Stimulated activated naive B cell treated with anti-CD40 and anti-IgM and Interleukin-4, amounts not matched to agents 10 μg/mL and 1 μg/mL and 100 μg/mL, for 72 hours (primary cell): ENCODE data around the gene HAX1.
A peak's percentile ranks its signal among the peaks of the same experiment; 100 is the strongest.
"Not testable (repeated sequence)": the region's sequence is repeated elsewhere in the genome, so short reads cannot be mapped to it uniquely, and the experiment has no call there.

Source experiments
- ATAC-seq, 2 donors: fragments of 150-1000 bp; cut with Tn5 transposase; replicated peaks; 2 replicates each; pipeline ENCODE4 v1.10.0; 2021; ENCODE audit warnings: moderate library complexity in 1 of 2
- DNase-seq: peaks from one replicate; pipeline ENCODE4 v3.0.0; 2021
- H3K27ac Mint-ChIP-seq: one replicate; pipeline ENCODE4 v1.8.0; 2022; ENCODE audit warnings: mild to moderate bottlenecking, mixed read lengths
- H3K27me3 Mint-ChIP-seq, 2 donors: one replicate each; pipeline ENCODE4 v1.8.0; 2022; ENCODE audit warnings: mixed read lengths in 2 of 2
- H3K36me3 Mint-ChIP-seq, 2 donors: one replicate each; pipeline ENCODE4 v1.8.0; 2022; ENCODE audit warnings: mixed read lengths in 2 of 2, mild to moderate bottlenecking in 1 of 2
- H3K4me1 Mint-ChIP-seq, 2 donors: one replicate each; pipeline ENCODE4 v1.8.0; 2022; ENCODE audit warnings: mixed read lengths in 2 of 2, mild to moderate bottlenecking in 1 of 2
- H3K4me3 Mint-ChIP-seq, 2 donors: one replicate each; pipeline ENCODE4 v1.8.0; 2022; ENCODE audit warnings: mild to moderate bottlenecking in 2 of 2, mixed read lengths in 2 of 2, moderate library complexity in 1 of 2
- H3K9me3 Mint-ChIP-seq, 2 donors: one replicate each; pipeline ENCODE4 v1.8.0; 2022; ENCODE audit warnings: mixed read lengths in 2 of 2, mild to moderate bottlenecking in 1 of 2

The HAX1 gene

GRCh38 chr1:154258784-154259183, 13.6 kb upstream of the HAX1 start:
- DNase-seq (no peak), ATAC-seq (no peak)
- Mint-ChIP-seq H3K27ac (peak overlapping the region; percentile 42), H3K4me1 (peaks cover 3 to 5% of the 10 kb centered on the region in 2 donors), H3K9me3 (no peaks in the 10 kb centered on the region), H3K27me3 (no peaks in the 10 kb centered on the region), H3K36me3 (peaks cover 49 to 75% of the 10 kb centered on the region in 2 donors), H3K4me3 (no peak overlapping the region)

- Mint-ChIP-seq H3K36me3 (peaks cover 42 to 72% of the 10 kb centered on the region in 2 donors), H3K4me1 (peaks cover 7 to 12% of the 10 kb centered on the region in 2 donors), H3K27me3 (no peaks in the 10 kb centered on the region), H3K4me3 (no peak overlapping the region), H3K9me3 (no peaks in the 10 kb centered on the region), H3K27ac (no peak overlapping the region)
- ATAC-seq (no peak), DNase-seq (no peak)
These were observed 12.3 kb upstream of the HAX1 start for GRCh38 chr1:154260127-154260526.

DNA sequence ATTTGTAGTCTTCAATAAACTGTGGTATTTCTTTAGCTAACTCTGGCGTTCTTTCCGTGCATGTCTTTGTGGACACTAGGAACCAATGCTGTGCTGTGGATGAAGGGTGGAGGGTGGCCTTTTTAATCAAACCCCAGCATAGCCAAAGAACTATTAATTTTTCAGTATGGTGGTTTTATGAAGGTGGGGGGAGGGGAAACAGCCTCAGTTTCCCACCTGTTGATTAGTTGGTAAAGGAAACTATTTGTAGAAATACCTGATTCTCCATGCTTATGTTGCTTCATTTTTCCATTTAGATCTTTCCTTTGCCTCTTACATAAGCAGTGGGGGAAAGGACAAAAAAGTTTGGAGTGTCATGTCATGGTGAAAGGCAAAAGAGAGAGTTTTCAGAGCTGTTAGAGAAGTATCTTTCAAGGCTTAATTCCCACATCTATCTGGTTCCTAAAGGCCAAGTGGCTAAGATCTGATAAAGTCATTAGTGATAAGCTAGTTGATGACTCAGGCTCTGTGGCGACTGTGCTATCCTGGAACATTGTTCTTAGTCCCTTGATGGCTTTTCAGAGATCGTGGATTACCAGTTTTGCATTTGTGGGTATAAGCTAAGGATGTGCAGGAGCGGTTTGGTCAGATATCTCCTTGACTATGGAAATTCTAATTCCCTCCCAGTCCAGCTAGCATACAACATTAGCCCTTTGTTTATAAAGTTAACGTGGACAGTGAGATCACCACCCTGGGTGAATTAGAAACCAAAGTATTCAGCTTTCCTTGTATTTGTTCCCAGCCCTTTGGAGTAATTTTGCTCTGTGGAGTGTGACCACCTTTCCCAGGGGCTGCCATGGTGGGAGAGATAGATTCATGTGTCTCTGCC, 8.7 kb upstream of the HAX1 start:
- H3K27me3 Mint-ChIP-seq, result no peaks in the 10 kb centered on the region
- DNase-seq (no peak), ATAC-seq (no peak)
- no peak overlapping the region for H3K4me3 Mint-ChIP-seq
- peaks cover 9 to 18% of the 10 kb centered on the region in 2 donors for H3K4me1 Mint-ChIP-seq
- H3K9me3 Mint-ChIP-seq, result no peaks in the 10 kb centered on the region
- peak overlapping the region; percentile 53 for H3K27ac Mint-ChIP-seq
- H3K36me3 Mint-ChIP-seq, result peaks cover 35 to 65% of the 10 kb centered on the region in 2 donors

- peaks cover 42 to 69% of the 10 kb centered on the region in 2 donors for H3K36me3 Mint-ChIP-seq
- ATAC-seq (no peak), DNase-seq (no peak)
- H3K27ac Mint-ChIP-seq, result peak overlapping the region; percentile 57
- H3K9me3 Mint-ChIP-seq, result no peaks in the 10 kb centered on the region
- peaks cover 14 to 22% of the 10 kb centered on the region in 2 donors for H3K4me1 Mint-ChIP-seq
- no peak overlapping the region for H3K4me3 Mint-ChIP-seq
- H3K27me3 Mint-ChIP-seq, result no peaks in the 10 kb centered on the region
These were observed 8.0 kb upstream of the HAX1 start for GRCh38 chr1:154264454-154264853.

DNA sequence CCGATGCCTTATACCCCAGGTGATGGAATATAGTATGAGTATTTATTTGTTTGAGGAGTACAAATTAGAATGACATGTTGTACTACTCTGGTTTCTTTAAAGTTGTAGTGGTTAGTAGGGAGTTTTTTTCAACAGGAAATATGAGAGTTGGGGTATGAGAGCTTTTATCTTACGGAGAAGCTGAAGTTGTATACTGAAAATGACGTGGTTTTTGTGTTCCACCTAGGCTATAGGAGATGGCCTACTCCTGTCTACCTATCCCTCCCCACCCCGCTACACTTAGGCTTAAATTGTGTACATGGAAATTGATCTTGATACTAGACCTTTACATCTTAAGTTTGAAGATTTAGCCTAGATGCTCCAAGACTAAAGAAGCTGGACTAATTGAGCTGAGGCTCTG, 6.8 kb upstream of the HAX1 start:
- Mint-ChIP-seq H3K4me1 (peaks cover 24 to 34% of the 10 kb centered on the region in 2 donors), H3K4me3 (no peak overlapping the region), H3K36me3 (peaks cover 42 to 69% of the 10 kb centered on the region in 2 donors), H3K9me3 (no peaks in the 10 kb centered on the region), H3K27me3 (no peaks in the 10 kb centered on the region), H3K27ac (no peak overlapping the region)
- DNase-seq, result no peak
- ATAC-seq, result no peak

DNA sequence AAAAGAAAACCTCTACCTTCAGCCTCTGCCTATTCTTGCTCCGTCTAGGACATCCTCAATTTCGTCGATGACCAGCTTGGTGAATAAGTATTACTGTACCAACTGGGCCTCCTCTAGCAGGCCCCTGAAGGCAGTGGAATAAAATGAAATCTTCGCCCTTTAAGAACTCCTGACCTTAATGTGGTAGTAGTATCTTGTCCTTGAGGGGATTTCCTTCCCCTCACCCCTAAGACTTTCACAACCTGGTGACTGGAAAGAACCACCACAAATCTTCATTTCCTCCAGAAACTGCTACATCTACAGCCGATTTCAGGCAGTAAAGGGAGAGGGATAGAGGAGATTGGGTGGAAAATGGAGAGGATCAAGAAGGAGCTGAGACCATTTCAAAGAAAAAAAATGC, 1.6 kb upstream of the HAX1 start:
- Mint-ChIP-seq H3K4me3 (peak overlapping the region; percentile 64 to 73), H3K27me3 (no peaks in the 10 kb centered on the region), H3K36me3 (peaks cover 52 to 61% of the 10 kb centered on the region in 2 donors), H3K27ac (peak overlapping the region; percentile 94), H3K4me1 (peaks cover 38 to 59% of the 10 kb centered on the region in 2 donors), H3K9me3 (no peaks in the 10 kb centered on the region)
- peak; percentile 48 to 59 for ATAC-seq
- DNase-seq, result peak; percentile 19

DNA sequence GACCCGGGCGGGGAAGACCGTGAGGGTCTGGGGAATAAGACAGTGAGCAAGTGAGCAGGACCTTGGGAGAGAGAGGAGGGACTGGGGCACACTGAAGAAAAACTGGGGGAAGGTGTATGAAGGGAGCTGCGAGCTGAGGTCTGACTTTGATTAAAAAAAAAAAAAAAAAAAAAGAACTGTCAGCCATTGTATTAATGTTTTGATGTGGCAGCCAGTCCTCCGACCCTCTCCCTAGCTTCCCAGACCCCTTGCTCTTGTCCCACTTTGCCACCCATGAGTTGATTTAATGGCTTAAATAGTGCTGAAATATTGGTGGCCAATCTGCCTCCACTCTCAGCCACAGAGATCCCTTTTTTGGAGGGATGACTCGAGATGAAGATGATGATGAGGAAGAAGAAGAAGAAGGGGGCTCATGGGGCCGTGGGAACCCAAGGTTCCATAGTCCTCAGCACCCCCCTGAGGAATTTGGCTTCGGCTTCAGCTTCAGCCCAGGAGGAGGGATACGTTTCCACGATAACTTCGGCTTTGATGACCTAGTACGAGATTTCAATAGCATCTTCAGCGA, 652 bp downstream of the HAX1 start:
- H3K4me3 Mint-ChIP-seq, result peak overlapping the region; percentile 90 to 92
- no peaks in the 10 kb centered on the region for H3K9me3 Mint-ChIP-seq
- DNase-seq (no peak), ATAC-seq (no peak)
- H3K27ac Mint-ChIP-seq, result peak overlapping the region; percentile 99
- H3K36me3 Mint-ChIP-seq, result peaks cover 46 to 60% of the 10 kb centered on the region in 2 donors
- H3K27me3 Mint-ChIP-seq, result no peaks in the 10 kb centered on the region
- H3K4me1 Mint-ChIP-seq, result peaks cover 36 to 59% of the 10 kb centered on the region in 2 donors

GRCh38 chr1:154276797-154277196, 4.4 kb downstream of the HAX1 start:
- Mint-ChIP-seq H3K27me3 (no peaks in the 10 kb centered on the region), H3K36me3 (peaks cover 27 to 35% of the 10 kb centered on the region in 2 donors), H3K27ac (no peak overlapping the region), H3K4me1 (peaks cover 12 to 31% of the 10 kb centered on the region in 2 donors), H3K4me3 (no peak overlapping the region), H3K9me3 (no peaks in the 10 kb centered on the region)
- ATAC-seq (no peak), DNase-seq (no peak)

DNA sequence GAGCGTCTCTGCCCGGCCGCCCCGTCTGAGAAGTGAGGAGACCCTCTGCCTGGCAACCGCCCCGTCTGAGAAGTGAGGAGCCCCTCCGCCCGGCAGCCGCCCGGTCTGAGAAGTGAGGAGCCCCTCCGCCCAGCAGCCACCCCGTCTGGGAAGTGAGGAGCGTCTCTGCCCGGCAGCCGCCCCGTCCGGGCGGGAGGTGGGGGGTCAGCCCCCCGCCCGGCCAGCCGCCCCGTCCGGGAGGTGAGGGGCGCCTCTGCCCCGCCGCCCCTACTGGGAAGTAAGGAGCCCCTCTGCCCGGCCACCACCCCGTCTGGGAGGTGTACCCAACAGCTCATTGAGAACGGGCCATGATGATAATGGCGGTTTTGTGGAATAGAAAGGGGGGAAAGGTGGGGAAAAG, 15.2 kb downstream of the HAX1 start:
- H3K27me3 Mint-ChIP-seq, result peaks cover 8 to 21% of the 10 kb centered on the region in 2 donors
- not testable (repeated sequence) for H3K27ac Mint-ChIP-seq, H3K4me1 Mint-ChIP-seq, H3K4me3 Mint-ChIP-seq, H3K36me3 Mint-ChIP-seq, H3K9me3 Mint-ChIP-seq, DNase-seq, ATAC-seq

GRCh38 chr1:154288661-154289060, 16.2 kb downstream of the HAX1 start:
- Mint-ChIP-seq H3K4me1 (no peaks in the 10 kb centered on the region), H3K27me3 (peaks cover 8 to 21% of the 10 kb centered on the region in 2 donors), H3K27ac (no peak overlapping the region), H3K4me3 (no peak overlapping the region), H3K9me3 (peaks cover 5 to 6% of the 10 kb centered on the region in 2 donors), H3K36me3 (peaks cover 4 to 5% of the 10 kb centered on the region in 2 donors)
- DNase-seq (no peak), ATAC-seq (no peak)

DNA sequence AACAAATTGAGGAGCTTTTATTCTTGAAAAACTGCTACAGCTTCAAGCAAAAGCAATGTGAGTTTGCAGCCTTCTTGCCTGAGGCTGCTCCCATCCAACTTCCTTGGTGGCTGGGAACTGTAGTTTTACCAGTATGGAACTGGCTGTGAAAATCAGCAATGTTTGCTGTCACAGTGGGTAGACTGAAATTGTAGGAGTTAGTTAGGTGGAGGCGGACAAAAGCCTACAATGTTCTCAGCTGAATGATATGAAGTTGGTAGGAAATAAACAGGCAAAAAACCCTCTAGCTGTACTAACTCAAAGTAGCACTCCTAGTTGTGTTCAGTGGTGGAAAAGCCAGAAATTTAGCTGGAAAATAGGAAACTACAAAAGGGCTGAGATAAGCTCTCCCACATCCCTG, 18.5 kb downstream of the HAX1 start:
- no peak overlapping the region for H3K27ac Mint-ChIP-seq
- no peak overlapping the region for H3K4me3 Mint-ChIP-seq
- ATAC-seq, result no peak
- H3K4me1 Mint-ChIP-seq, result no peaks in the 10 kb centered on the region
- DNase-seq, result no peak
- peaks cover 8 to 21% of the 10 kb centered on the region in 2 donors for H3K27me3 Mint-ChIP-seq
- H3K36me3 Mint-ChIP-seq, result peaks cover 10 to 13% of the 10 kb centered on the region in 2 donors
- peaks cover 10% of the 10 kb centered on the region in 2 donors for H3K9me3 Mint-ChIP-seq

DNA sequence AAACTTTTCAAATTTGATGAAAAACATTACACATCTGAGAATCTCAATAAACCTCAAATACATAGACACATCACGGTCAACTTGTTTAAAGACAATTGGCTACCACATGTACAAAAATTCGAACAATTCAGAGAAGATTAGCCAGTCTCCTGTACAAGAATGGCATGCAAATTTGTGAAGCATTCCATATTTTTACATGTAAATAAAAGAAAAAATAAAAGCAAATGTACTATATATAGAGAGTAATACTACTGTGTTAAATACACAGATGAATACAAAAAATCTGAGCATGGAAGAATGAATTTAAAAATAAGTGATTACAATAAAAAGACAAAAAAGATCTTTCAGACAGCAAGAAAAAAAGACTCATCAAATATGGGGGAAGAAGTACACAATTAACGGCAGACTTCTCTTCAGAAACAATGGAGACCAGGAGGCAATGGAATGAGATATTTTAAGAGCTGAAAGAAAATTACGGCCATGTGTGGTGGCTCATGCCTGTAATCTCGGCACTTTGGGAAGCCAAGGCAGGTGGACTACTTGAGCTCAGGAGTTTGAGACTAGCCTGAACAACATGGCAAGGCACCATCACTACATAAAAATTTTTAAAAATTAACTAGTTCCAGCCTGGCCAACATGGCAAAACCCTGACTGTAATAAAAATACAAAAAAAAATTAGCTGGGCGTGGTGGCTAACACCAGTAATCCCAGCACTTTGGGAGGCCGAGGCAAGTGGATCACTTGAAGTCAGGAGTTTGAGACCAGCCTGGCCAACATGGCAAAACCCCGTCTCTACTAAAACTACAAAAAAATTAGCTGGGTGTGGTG, 23.2 kb downstream of the HAX1 start:
- Mint-ChIP-seq H3K9me3 (peaks cover 10% of the 10 kb centered on the region in 2 donors), H3K36me3 (peaks cover 10 to 13% of the 10 kb centered on the region in 2 donors), H3K27me3 (peaks cover 0 to 5% of the 10 kb centered on the region in 2 donors), H3K27ac (no peak overlapping the region), H3K4me1 (no peaks in the 10 kb centered on the region), H3K4me3 (no peak overlapping the region)
- DNase-seq (no peak), ATAC-seq (no peak)

DNA sequence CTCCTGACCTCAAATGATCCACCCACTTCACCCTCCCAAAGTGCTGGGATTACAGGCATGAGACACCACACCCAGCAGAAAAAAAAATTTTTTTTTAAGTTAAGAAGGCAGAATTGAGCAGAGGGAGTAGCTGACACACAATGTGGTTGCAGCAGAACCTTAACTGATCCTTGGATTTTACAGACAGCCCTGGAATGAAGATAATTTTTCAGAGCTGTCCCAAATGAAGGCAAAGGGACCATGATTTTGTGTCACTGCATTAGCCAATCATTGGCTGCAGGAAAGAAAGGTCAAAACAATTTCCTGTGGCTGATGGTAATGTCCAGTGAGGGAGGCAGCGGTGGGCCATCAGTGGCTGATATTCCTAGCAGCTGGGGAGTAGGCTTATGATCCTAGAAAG, 29.2 kb downstream of the HAX1 start:
- peaks cover 0 to 4% of the 10 kb centered on the region in 2 donors for H3K27me3 Mint-ChIP-seq
- DNase-seq, result no peak
- no peak overlapping the region for H3K27ac Mint-ChIP-seq
- no peaks in the 10 kb centered on the region for H3K9me3 Mint-ChIP-seq
- no peak for ATAC-seq
- H3K4me1 Mint-ChIP-seq, result peaks cover 0 to 1% of the 10 kb centered on the region in 2 donors
- no peak overlapping the region for H3K4me3 Mint-ChIP-seq
- no peaks in the 10 kb centered on the region for H3K36me3 Mint-ChIP-seq

DNA sequence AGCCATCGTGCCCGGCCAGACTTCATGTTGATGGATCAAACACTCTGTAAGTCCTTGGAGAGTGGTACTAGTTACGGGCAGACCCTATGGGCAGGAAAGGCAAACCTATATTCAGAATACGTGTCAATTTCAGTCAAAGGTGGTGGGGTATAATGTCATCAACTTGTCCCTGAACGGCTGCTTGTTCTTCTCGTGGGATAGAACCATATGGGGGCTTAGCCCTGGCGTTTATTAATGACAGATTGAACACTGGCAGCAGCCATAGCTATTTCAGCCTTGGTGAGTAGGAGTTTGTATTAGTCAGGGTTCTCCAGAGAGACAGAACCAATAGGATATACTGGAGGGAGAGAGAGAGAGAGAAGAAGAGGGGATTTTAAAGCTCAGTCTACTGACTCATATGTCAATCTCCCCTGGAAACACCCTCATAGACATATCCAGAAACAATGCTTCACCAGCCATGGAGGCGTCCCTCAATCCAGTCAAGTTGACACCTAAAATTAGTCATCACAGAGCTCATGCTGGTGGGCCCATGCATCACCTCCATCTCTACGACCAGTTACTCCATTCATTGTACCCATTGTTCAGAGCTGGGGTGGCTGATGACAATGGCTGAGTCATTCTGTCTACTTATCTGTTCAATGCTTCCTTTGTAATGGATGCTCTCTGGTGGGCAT, 32.4 kb downstream of the HAX1 start:
- Mint-ChIP-seq H3K4me3 (no peak overlapping the region), H3K27me3 (peaks cover 0 to 10% of the 10 kb centered on the region in 2 donors), H3K36me3 (no peaks in the 10 kb centered on the region), H3K4me1 (peaks cover 0 to 1% of the 10 kb centered on the region in 2 donors), H3K27ac (no peak overlapping the region), H3K9me3 (peaks cover 0 to 2% of the 10 kb centered on the region in 2 donors)
- peak; percentile 14 for DNase-seq
- peak; percentile 48 to 89 for ATAC-seq
